HG02798 (cell line): ENCODE results near the gene SBF2.
A peak's percentile ranks its signal among the peaks of the same experiment; 100 is the strongest.
"Not testable (repeated sequence)": the region's sequence is repeated elsewhere in the genome, so short reads cannot be mapped to it uniquely, and the experiment has no call there.

Experiments used
- ATAC-seq: cut with Tn5 transposase; IDR thresholded peaks from one replicate; pipeline ENCODE4 v1.9.1; 2021; ENCODE audit warnings: mild to moderate bottlenecking; ENCODE audit not compliant: unreplicated experiment, poor library complexity

Gene SBF2

GRCh38 chr11:10208131-10208575 lies 85.9 kb downstream of the SBF2 start:
- peak; percentile 55 for ATAC-seq

- ATAC-seq = no peak
Measured at GRCh38 chr11:10205928-10206327, 88.1 kb downstream of the SBF2 start.

- ATAC-seq = no peak
Measured at GRCh38 chr11:10204021-10204420, 90.0 kb downstream of the SBF2 start.

GRCh38 chr11:10201343-10201742 lies 92.7 kb downstream of the SBF2 start:
- no peak for ATAC-seq

- no peak for ATAC-seq
Measured at GRCh38 chr11:10197091-10197490, 96.9 kb downstream of the SBF2 start.

GRCh38 chr11:10192036-10192435 lies 102.0 kb downstream of the SBF2 start:
- ATAC-seq = no peak

- ATAC-seq = no peak
Measured at GRCh38 chr11:10181811-10182210, 112.2 kb downstream of the SBF2 start.

GRCh38 chr11:10164621-10165020 lies 129.4 kb downstream of the SBF2 start:
- ATAC-seq = no peak

- no peak for ATAC-seq
Measured at GRCh38 chr11:10162222-10162621, 131.8 kb downstream of the SBF2 start.

- ATAC-seq = no peak
Measured at GRCh38 chr11:10160350-10160749, 133.7 kb downstream of the SBF2 start.

GRCh38 chr11:10158461-10158860 lies 135.6 kb downstream of the SBF2 start:
- ATAC-seq = no peak

- ATAC-seq = no peak
Measured at GRCh38 chr11:10155793-10156490, 138.1 kb downstream of the SBF2 start.

GRCh38 chr11:10150800-10151199 lies 143.2 kb downstream of the SBF2 start:
- no peak for ATAC-seq

- no peak for ATAC-seq
Measured at GRCh38 chr11:10149553-10149952, 144.5 kb downstream of the SBF2 start.

GRCh38 chr11:10147195-10147594 lies 146.8 kb downstream of the SBF2 start:
- ATAC-seq = no peak

- ATAC-seq = no peak
Measured at GRCh38 chr11:10144954-10145353, 149.1 kb downstream of the SBF2 start.

- ATAC-seq = no peak
Measured at GRCh38 chr11:10139656-10140055, 154.4 kb downstream of the SBF2 start.

GRCh38 chr11:10139143-10139542 lies 154.9 kb downstream of the SBF2 start:
- no peak for ATAC-seq

GRCh38 chr11:10134975-10135481 lies 159.0 kb downstream of the SBF2 start:
- ATAC-seq = no peak

- ATAC-seq = not testable (repeated sequence)
Measured at GRCh38 chr11:10134226-10134625, 159.8 kb downstream of the SBF2 start.

- ATAC-seq = not testable (repeated sequence)
Measured at GRCh38 chr11:10133251-10133650, 160.8 kb downstream of the SBF2 start.

GRCh38 chr11:10130875-10131274 lies 163.1 kb downstream of the SBF2 start:
- no peak for ATAC-seq
